ENCODE data around the gene DUSP16. TPM values are rescaled to one million over a fixed set of nuclear protein-coding genes. Genes with fewer than 3 reads are reported as not detected.
"Not testable (repeated sequence)": the region's sequence is repeated elsewhere in the genome, so short reads cannot be mapped to it uniquely, and the experiment has no call there.

DUSP16 gene
- total RNA-seq, 1 donor: 12.1 TPM

- peak overlapping the region; percentile 43 for H3K4me3 ChIP-seq (ENCODE audit: low read depth, low read length)
- peak; percentile 95 for DNase-seq (ENCODE audit: low read depth)
- TF ChIP-seq, protein P1, sequence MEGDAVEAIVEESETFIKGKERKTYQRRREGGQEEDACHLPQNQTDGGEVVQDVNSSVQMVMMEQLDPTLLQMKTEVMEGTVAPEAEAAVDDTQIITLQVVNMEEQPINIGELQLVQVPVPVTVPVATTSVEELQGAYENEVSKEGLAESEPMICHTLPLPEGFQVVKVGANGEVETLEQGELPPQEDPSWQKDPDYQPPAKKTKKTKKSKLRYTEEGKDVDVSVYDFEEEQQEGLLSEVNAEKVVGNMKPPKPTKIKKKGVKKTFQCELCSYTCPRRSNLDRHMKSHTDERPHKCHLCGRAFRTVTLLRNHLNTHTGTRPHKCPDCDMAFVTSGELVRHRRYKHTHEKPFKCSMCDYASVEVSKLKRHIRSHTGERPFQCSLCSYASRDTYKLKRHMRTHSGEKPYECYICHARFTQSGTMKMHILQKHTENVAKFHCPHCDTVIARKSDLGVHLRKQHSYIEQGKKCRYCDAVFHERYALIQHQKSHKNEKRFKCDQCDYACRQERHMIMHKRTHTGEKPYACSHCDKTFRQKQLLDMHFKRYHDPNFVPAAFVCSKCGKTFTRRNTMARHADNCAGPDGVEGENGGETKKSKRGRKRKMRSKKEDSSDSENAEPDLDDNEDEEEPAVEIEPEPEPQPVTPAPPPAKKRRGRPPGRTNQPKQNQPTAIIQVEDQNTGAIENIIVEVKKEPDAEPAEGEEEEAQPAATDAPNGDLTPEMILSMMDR (IDR thresholded peaks at IDR 0.05; ENCODE audit: insufficient read depth, low read depth, low read length): no peak
Observed at GRCh38 chr12:12506496-12506890, 56.2 kb downstream of the DUSP16 start.

DNA sequence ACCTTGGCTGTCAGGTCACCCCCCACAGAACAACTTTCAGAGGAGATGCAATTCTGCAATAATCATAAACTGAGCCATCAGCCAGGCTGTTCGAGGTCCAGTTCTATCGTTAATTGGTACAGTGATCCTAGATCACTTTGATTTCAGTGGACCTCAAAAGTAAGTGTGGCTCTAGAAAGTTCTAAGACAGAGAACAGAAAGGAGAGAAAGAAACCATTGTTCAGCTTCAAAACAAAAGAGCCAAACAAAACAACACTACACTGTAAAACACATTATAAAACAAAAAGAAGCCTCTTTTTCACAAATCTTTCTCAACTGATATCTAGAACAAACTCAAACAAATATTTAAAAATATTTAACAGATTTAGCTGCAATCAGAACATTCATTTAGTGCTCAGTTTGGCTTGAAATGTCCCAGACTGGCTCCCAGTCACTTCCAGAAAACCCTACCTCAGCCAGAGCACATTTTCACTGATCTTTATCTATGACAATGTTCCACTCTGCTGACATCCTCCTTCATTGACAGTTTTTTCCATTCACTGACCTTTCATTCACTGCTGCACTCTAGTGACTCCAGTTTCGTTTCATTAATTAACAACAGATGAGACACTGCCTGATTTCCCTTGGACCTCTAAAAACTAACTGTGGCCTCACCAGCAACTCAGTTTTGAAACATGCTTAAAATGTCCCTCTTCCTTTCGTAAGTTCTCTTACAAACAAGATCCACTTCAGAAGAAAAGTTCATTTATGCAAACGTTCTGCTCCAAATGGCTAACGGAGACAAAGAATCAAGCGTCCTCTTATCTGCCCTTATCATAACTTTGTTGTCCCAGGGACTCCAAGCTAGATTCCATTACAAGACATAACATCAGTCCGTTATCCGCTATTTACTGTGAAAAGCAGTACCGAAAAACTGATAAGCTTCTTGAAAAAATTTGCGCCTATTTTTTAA lies 56.8 kb downstream of the DUSP16 start:
- H3K4me3 ChIP-seq (ENCODE audit: low read depth, low read length): peak overlapping the region; percentile 43
- peak; percentile 89 for DNase-seq (ENCODE audit: low read depth)
- TF ChIP-seq, protein P1 (IDR thresholded peaks at IDR 0.05; ENCODE audit: insufficient read depth, low read depth, low read length): no peak

DNA sequence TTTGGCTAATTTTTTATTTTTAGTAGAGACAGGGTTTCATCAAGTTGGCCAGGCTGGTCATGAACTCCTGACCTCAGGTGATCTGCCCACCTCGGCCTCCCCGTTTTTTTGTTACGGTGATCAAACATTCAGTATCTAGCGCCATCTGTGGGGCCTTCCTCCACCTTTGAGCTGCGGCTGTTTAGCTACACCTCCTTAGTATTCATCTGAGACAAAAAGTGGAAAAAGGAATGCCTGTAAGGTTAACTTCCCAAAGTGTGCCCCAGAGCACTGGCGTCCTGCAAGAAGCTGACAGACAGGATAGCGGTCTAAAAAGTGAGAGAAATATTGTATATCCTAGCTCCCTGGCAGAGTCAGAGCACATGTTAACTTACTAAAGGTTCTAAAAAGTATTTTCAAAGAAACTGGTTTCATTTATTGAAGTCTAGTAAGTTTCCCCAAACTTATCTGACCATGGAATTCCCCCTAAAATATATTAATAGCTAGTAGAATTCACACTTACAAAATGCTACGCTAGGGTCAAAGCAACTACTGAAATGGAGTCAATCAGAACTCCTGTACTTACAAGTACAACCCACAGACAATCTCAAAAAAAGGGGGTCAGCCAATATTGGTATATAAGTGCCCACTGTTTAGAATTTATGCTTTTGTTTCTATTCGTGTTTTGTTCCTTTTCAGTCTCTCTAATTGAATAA lies 59.1 kb downstream of the DUSP16 start:
- DNase-seq (ENCODE audit: low read depth): no peak
- no peak overlapping the region for H3K4me3 ChIP-seq (ENCODE audit: low read depth, low read length)
- TF ChIP-seq, protein P1 (IDR thresholded peaks at IDR 0.05; ENCODE audit: insufficient read depth, low read depth, low read length): no peak

DNA sequence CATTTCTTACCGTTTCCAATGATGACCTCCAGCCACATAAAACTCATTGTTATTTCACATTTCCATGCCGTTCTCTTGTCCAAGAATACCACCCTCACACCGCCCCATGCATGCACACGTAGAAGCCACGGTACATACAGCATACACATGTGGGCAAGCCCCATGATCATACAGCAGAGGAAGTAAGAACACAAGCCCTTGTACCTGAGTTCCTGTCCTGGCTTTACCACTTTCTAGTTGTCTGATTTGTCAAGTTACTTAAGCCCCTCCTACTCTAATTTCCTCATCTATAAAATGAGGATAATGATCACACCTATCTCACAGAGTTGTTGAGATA lies 59.9 kb downstream of the DUSP16 start:
- H3K4me3 ChIP-seq (ENCODE audit: low read depth, low read length): no peak overlapping the region
- TF ChIP-seq, protein P1 (IDR thresholded peaks at IDR 0.05; ENCODE audit: insufficient read depth, low read depth, low read length): no peak
- no peak for DNase-seq (ENCODE audit: low read depth)

- not testable (repeated sequence) for DNase-seq (ENCODE audit: low read depth)
Observed at GRCh38 chr12:12502130-12502814, 60.4 kb downstream of the DUSP16 start.

GRCh38 chr12:12501121-12501520 lies 61.5 kb downstream of the DUSP16 start:
- no peak for DNase-seq (ENCODE audit: low read depth)
- TF ChIP-seq, protein P1 (IDR thresholded peaks at IDR 0.05; ENCODE audit: insufficient read depth, low read depth, low read length): no peak
- no peak overlapping the region for H3K4me3 ChIP-seq (ENCODE audit: low read depth, low read length)

More at GRCh38 chr12:12502130-12502814, 60.4 kb downstream of the DUSP16 start:
- H3K4me3 ChIP-seq (ENCODE audit: low read depth, low read length): not testable (repeated sequence)

Measured in fibroblast of villous mesenchyme (primary cell).